GM19043 (cell line): ENCODE data around the gene PTCD2.

Source experiments
- ATAC-seq: cut with Tn5 transposase; IDR thresholded peaks from one replicate; pipeline ENCODE4 v1.9.1; 2021; ENCODE audit warnings: low read depth; ENCODE audit not compliant: unreplicated experiment

The PTCD2 gene

DNA sequence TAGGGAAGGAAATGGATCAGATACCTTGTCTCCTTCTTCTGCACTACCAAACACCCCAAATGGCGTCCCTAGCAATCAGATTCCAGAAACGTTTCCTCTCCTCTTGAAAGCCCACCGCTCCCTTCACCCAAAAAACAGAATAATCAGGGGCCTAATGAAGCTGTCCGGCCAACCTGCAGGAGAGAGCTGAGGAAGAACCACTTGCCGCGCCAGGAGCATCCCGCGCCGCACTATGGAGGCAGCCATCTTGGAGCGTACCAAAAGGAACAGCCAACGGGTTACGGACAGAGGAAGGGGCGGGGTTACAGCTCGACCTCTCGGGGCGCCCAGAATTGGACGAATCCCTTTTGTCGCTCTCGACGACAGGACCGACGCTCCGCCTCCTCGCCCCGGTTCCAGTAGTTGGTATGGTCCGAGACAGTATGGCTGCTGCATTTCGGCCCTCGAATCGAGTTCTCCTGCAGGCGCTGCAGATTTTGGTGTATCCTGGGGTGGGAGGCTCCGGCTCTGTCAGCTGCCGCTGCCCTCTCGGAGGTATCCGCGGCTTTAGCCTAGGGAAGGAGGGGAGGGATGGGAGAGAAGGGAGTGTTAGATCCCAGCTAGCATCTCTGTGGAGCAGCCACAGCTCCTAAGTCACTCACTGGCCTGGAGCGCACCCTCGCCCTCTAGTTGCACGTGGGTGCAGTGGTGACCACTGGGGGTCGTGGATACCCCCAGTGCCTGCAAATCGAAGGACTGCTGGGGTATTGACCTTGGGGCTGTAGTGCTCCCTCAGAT is at the start of gene PTCD2, which contains the start of gene MRPS27:
Gene PTCD2 (plus strand): TSS at position 398 of the 777 bp plus-strand sequence. CDS start 10 bp downstream, at position 408.
Gene MRPS27 (minus strand): TSS at position 265 of the 777 bp plus-strand sequence. CDS start 19 bp downstream, at position 246.
- peak; percentile 99 for ATAC-seq

DNA sequence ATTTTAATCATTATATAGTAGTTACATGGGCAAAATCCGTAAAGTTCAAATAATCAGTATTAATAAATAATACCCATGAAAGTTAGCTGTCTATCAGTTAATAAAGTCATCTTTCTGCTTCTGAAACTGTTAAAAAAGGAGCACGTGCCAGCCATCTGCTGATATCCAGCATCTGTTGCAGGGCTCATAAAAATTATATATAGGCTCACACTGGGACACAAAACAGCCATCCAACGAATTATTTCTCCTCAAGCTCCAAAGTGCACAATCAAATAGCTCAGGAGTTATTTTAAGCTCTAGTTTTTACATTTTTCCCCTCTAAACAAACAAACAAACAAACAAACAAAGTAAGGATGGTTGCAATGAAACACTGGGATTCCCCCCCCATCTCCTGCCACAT is 48.5 kb upstream of the PTCD2 start:
- no peak for ATAC-seq

DNA sequence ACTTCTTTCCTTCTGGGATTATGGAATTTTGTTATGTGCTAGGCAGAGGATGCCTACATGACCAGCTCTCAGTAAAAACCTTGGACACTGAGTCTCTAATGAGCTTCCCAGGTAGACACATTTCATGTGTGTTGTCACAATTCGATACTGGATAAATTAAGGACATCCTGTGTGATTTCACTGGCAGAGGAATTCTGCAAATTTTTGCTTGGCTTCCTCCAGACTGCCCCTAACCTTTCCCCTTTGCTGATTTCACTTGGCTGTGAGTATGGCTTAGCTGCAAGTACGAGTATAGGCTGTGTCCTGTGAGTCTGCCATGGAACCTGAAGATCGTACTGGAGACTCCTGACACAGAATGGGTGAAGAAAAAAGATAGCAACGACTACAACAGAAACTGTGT is 47.8 kb upstream of the PTCD2 start:
- no peak for ATAC-seq

GRCh38 chr5:72273547-72273946 is 46.6 kb upstream of the PTCD2 start:
- no peak for ATAC-seq

- ATAC-seq: no peak
Observed at GRCh38 chr5:72276219-72276752, 43.9 kb upstream of the PTCD2 start.

DNA sequence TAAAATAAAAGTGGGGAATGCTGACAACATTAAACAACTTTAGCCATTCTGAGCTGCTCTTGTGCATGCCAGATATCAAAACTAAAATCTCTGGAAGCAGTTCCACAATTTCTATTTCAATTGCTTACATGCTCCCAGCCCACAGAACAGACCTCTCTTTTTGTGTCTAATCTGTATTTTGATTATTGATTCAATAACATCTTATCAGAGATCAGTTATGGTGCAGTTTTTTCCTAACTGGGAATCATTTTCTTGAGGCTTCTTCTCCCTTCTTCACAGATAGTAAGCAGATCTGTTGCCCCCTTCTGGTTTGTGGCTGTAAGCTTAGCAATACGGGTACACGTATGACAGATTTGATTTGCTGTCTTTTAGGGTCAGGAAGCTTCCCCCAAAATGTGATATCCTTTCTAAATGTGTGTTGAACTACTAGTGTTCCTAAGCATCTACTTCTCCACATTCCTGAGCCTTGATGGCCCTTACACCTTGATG is 39.5 kb upstream of the PTCD2 start:
- ATAC-seq: no peak

GRCh38 chr5:72281430-72281763 is 38.8 kb upstream of the PTCD2 start:
- no peak for ATAC-seq

GRCh38 chr5:72281764-72282499 is 38.2 kb upstream of the PTCD2 start:
- no peak for ATAC-seq

DNA sequence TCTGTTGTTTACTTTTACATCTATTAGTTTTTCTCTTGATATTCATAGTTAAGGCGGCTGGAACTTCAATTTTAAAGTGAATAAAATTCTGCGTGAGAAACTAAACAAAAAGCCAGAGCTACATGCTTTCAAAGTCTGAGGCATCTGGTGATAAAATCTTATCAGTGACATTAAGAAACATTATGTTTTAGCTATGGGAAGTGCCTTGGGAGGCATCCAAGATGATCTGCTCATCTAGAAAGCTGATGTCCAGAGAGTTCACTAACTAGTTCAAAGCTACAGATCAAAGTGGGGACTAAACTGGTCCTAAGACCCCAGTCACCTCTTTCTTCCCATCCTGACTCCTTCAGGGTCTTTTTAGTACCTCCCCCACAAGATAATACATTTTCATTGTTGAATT is 37.3 kb upstream of the PTCD2 start:
- no peak for ATAC-seq

- ATAC-seq: no peak
Observed at GRCh38 chr5:72283358-72283757, 36.8 kb upstream of the PTCD2 start.

DNA sequence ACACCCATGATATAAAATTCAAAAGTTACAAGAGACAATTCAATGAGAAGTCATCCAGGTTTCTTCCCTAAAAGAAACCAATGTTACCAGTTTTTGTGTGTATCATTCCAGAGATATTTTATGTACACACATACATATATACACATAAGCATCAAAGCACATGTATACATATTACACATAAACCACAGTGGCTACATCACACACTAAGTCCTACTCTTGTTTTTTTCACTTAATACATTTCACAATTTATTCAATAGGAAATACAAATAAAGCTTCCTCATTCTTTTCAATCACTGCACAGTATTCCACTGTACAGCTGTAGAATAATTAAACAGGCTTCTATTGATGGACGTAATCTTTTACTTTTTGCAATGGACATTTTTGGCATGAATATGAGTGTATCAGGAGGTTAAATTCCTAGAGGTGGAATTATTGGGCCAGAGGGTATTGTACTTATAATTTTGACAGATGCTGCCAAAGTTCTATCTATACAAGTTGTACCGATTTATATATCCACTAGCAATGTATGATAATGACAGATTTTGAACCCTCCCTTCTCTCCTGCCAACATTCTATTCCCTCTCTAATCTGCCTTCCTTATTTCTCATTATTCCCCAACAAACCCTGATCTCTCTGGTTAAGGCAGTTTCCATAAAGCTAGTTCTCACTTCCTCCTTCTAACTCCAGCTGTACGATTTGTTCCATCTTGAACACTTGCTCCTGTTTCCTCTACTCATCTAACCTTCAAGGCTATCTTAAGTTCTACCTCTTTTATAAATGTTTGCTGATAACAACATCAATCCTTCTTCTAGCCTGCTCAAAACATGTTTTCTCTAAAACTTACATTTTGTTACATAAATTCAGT is 35.4 kb upstream of the PTCD2 start:
- ATAC-seq: no peak

DNA sequence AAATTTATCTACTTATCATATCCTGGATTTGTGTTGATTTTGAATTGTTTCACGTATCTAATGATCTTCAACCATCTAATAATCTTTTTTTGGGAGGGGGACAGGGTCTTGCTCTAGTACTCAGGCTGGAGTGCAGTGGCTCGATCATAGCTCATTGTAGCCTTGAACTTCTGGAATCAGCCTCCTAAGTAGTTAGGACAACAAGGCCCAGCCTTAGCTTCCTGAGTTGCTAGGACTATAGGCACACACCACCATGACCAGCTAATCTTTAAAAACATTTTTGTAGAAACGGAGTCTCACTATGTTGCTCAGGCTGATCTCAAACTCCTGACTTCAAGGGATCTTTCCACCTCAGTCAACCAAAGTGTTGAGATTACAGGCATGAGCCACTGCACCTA is 34.8 kb upstream of the PTCD2 start:
- ATAC-seq: no peak

DNA sequence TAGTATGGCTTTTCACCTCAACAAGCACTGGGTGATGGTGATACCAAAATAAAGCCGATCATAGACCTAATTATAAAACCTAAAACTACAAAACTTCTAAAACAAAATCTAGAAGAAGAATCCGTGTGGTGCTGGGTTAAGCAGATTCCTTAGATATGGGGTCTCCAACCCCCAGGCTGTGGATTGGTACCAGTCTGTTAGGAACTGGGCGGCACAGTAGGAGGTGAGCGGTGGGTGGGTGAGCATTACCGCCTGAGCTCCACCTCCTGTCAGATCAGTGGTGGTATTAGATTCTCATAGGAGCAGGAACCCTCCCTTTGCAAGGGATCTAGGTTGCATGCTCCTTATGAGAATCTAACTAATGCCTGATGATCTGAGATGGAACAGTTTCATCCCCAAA is 33.4 kb upstream of the PTCD2 start:
- no peak for ATAC-seq

DNA sequence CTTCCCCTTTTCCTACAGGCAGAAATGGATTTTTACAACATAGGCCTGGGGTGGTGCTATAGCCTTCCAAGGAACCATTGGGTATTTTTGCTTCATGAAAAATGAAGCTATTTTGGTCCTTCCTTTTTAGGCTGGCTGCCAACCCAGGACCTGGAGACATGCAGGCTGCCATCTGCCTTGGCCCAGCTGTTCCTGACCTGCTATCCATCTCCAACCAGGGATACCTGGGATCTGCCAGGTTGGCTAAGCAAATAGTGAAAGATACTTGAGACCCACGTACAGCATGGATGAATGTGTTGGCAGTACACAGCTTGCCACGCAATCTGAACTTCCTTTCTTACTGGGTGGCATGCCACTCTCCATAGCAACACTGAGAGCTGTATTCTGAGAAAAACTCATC is 31.2 kb upstream of the PTCD2 start:
- ATAC-seq: no peak

DNA sequence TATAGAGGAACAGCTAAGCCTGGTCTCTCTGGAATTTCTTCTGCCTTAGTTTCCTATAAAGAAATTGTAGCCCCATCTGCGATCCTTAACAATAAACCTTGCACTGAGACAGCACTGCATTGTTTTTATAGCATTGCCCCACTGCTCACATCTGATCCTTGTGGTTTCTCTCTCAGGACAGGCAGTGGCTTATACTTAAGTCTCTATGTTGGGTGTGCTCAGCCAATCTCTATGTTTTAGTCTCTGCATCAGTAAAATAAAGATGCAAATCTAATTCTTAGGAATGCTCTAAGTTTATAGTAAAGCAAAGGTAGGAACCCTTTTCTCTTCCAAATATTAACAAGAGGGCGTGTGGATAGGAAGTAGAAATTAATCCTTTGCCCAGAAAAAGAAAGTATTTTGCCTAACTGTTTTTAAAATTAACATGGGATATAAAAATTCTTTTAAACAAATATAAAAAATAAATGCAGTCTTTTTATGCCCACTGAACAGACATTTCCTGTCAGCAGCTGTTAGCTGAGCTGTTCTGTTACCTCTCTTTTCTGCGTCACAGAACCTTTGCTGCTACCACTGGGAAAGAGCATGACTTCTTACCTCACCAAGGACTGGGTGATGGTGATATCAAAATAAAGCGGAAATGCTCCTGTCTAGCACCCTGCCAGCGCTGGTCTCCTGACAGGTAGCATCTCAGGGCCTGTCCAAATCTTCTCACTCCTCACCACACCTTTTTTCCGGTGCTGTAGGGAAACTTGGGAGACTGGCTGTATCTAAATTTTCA is 29.6 kb upstream of the PTCD2 start:
- no peak for ATAC-seq

DNA sequence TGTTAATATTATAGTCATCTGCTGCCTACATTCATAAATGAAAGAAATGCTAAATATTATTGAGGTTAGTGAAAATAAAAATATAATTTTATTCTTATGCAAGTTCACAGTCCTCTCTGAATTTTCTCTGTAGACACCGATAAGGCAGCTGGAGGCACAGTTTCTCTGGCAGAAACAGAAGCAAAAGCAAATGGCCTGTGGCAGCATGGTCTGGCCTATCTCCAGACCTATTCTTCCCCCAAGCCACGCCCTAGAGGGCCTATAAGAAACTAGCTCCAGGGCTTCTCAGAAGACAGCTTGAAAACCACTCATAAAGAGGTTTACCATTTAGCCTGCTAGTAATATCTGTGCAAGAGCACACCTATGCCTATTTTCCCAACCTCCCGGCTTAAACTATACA is 28.6 kb upstream of the PTCD2 start:
- ATAC-seq: no peak

GRCh38 chr5:72292411-72292810 is 27.8 kb upstream of the PTCD2 start:
- ATAC-seq: no peak

DNA sequence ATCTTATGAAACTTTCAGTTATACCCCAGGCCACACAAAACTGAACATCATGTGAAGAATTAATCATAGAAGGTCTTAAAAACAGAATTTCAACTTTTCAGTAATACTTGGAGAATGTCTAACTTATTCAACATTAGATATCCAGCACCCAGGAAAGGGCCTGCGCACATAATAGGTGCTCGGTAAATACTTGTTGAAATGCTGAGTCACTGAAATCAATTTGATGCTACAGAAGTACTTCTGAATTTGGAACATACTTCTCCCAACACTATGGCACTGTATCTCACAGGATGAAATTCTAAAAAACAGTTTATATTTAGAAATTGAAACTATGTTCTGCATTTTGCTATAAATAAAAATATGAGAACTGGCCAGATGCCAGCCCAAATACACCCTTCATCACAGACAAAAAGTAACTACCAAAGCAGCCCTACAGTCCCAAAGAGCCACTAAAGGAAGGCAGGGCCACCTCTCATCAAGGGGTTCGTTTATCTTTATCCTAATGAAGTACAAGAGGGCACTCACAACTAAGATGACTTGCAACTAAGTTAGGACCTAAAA is 26.6 kb upstream of the PTCD2 start:
- ATAC-seq: no peak

DNA sequence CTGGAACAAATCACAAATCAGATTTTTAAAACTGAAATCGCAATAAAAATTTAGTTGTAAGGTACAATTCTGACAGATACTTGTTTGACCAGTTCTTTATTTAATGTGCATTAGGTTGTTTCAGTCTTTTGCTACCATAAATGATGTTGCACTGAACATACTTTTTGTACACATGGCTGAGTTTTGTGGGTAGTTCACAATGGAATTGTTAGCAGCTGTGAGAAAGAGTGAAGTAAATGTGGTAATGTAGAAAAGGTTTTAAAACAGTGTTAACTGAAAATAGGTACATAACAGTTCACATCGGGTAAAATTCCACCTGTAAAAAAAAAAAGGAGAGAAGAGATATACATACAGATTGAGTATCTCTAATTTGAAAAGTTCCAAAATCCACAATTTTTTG is 25.7 kb upstream of the PTCD2 start:
- ATAC-seq: no peak

DNA sequence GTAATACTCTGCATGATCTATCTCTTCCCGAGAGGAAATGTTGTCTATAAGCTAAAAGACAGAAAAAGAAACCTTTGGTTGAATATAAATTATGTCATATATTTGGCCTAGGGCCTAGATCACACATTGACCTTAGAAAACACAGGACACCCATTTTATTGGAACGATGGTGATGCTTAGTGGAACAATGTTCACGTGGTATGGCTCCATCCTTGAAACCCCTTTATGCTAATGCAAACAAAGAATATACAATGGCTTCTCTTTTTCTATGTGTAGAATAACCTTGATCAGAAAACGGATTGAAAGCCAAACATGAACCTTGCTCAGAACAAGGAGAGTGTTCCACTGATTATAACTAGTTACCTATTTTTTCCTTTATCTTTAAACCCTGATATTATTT is 24.6 kb upstream of the PTCD2 start:
- ATAC-seq: no peak
